OCI-LY7 (cell line): Measurements from ENCODE around the gene CAPN10. TPM values are rescaled to one million over a fixed set of nuclear protein-coding genes. Genes with fewer than 3 reads are reported as not detected.

Experiments
- BruUV-seq: library from RNA; stranded (reverse); fragments of 400-500 nt; replicated peaks from 2 replicates; lab custom pipeline; 2021; lab: Mats Ljungman, UMichigan
- CTCF ChIA-PET: fragments of 300-600 bp; sonication (Branson Sonifier 250); formaldehyde crosslinking; loops from one replicate; lab custom pipeline; 2022; ENCODE audit warnings: antibody characterized with exemption; ENCODE audit not compliant: unreplicated experiment; lab: Charles Lee
- POLR2A ChIA-PET: fragments of 300-600 bp; sonication (Branson Sonifier 250); formaldehyde crosslinking; loops from one replicate; lab custom pipeline; 2022; ENCODE audit warnings: antibody characterized with exemption; lab: Charles Lee
- DNase-seq: peaks from one replicate; pipeline ENCODE4 v3.0.0-alpha.2; 2015; ENCODE audit warnings: low spot score
- H2AFZ ChIP-seq: fragments of 200-600 bp; sonication (generic), shearing (Covaris generic); 2 replicates; pipeline ENCODE4 v1.6.1; 2014; ENCODE audit warnings: mild to moderate bottlenecking, antibody characterized with exemption, low read length, moderate library complexity
- H3K27ac ChIP-seq: fragments of 200-600 bp; sonication (generic); 2 replicates; pipeline ENCODE4 v1.5.1; 2014; ENCODE audit warnings: mixed run types, low read depth, mild to moderate bottlenecking, moderate library complexity, low read length, inconsistent platforms; ENCODE audit not compliant: poor library complexity, severe bottlenecking
- H3K36me3 ChIP-seq: fragments of 200-600 bp; sonication (generic); 2 replicates; pipeline ENCODE4 v1.6.1; 2014; ENCODE audit warnings: mild to moderate bottlenecking, antibody characterized with exemption, low read length, moderate library complexity, mixed read lengths; ENCODE audit not compliant: insufficient read depth
- H3K4me1 ChIP-seq: fragments of 200-600 bp; sonication (generic); 2 replicates; pipeline ENCODE4 v1.5.1; 2014; ENCODE audit warnings: mild to moderate bottlenecking, low read length; ENCODE audit not compliant: insufficient read depth, poor library complexity, severe bottlenecking
- H3K4me2 ChIP-seq: fragments of 200-600 bp; sonication (generic); 2 replicates; pipeline ENCODE4 v1.6.1; 2014; ENCODE audit warnings: mild to moderate bottlenecking, low read length
- H3K4me3 ChIP-seq: fragments of 200-600 bp; sonication (generic); 2 replicates; pipeline ENCODE4 v1.5.1; 2014; ENCODE audit warnings: mild to moderate bottlenecking, low read depth, low read length; ENCODE audit not compliant: poor library complexity, severe bottlenecking
- H3K79me2 ChIP-seq: fragments of 200-600 bp; sonication (generic); 2 replicates; pipeline ENCODE4 v1.6.1; 2016; ENCODE audit warnings: low read depth, mild to moderate bottlenecking, low read length, moderate library complexity, mixed read lengths; ENCODE audit not compliant: insufficient read depth
- H3K9me2 ChIP-seq: fragments of 200-600 bp; sonication (generic); 2 replicates; pipeline ENCODE4 v1.6.1; 2016; ENCODE audit warnings: mild to moderate bottlenecking, low read length, mixed read lengths; ENCODE audit not compliant: insufficient read depth
- H3K9me3 ChIP-seq: fragments of 200-600 bp; sonication (generic); 2 replicates; pipeline ENCODE4 v1.6.1; 2014; ENCODE audit warnings: mild to moderate bottlenecking, mixed run types, low read length, mixed read lengths
- H4K20me1 ChIP-seq: fragments of 200-600 bp; sonication (generic); 2 replicates; pipeline ENCODE4 v1.6.1; 2014; ENCODE audit warnings: mild to moderate bottlenecking, antibody characterized with exemption, low read length, moderate library complexity, mixed read lengths; ENCODE audit not compliant: insufficient read depth
- EZH2phosphoT487 ChIP-seq: fragments of 200-600 bp; sonication (generic); IDR thresholded peaks from 2 replicates; pipeline ENCODE4 v1.6.1; 2018; ENCODE audit warnings: low read depth, borderline replicate concordance, mild to moderate bottlenecking, mixed run types, antibody characterized with exemption, low read length, moderate library complexity, mixed read lengths
- intact Hi-C: fragments of 100-400 bp; cut with micrococcal nuclease; formaldehyde crosslinking; loops from one replicate; pipeline ENCODE4 v1.10.0; 2022; ENCODE audit not compliant: unreplicated experiment
- total RNA-seq, 2 experiments: library from RNA; depleted of rRNA in 1 of 2; stranded (reverse); fragments of >200 nt in 1 of 2; shearing (Covaris generic) in 1 of 2; gene quantifications; 2 replicates each; pipeline ENCODE4 v1.2.3, GENCODE V29; 2014 to 2022
- TF ChIP-seq, protein P1 (sequence below): fragments of 200-600 bp; sonication (generic); conservative IDR thresholded peaks from 2 replicates; pipeline ENCODE4 v1.5.1; 2014; ENCODE audit warnings: mild to moderate bottlenecking, antibody characterized with exemption, low read length, moderate library complexity, mixed read lengths

Gene CAPN10
- total RNA-seq, 2 experiments from 2014 or later = 70.6 to 78.1 TPM

DNA sequence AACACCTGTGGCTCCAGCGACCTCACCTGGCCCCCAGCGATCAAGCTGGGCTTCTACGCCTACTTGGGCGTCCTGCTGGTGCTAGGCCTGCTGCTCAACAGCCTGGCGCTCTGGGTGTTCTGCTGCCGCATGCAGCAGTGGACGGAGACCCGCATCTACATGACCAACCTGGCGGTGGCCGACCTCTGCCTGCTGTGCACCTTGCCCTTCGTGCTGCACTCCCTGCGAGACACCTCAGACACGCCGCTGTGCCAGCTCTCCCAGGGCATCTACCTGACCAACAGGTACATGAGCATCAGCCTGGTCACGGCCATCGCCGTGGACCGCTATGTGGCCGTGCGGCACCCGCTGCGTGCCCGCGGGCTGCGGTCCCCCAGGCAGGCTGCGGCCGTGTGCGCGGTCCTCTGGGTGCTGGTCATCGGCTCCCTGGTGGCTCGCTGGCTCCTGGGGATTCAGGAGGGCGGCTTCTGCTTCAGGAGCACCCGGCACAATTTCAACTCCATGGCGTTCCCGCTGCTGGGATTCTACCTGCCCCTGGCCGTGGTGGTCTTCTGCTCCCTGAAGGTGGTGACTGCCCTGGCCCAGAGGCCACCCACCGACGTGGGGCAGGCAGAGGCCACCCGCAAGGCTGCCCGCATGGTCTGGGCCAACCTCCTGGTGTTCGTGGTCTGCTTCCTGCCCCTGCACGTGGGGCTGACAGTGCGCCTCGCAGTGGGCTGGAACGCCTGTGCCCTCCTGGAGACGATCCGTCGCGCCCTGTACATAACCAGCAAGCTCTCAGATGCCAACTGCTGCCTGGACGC, 43.6 kb downstream of the CAPN10 start:
- H2AFZ ChIP-seq = no peak overlapping the region
- BruUV-seq = no TSS peak
- DNase-seq = no peak
- H3K79me2 ChIP-seq = no peaks in the 10 kb centered on the region
- H3K36me3 ChIP-seq = no peaks in the 10 kb centered on the region
- no peak overlapping the region for H3K27ac ChIP-seq
- H3K9me2 ChIP-seq = no peaks in the 10 kb centered on the region
- no peaks in the 10 kb centered on the region for H4K20me1 ChIP-seq
- TF ChIP-seq, protein P1, sequence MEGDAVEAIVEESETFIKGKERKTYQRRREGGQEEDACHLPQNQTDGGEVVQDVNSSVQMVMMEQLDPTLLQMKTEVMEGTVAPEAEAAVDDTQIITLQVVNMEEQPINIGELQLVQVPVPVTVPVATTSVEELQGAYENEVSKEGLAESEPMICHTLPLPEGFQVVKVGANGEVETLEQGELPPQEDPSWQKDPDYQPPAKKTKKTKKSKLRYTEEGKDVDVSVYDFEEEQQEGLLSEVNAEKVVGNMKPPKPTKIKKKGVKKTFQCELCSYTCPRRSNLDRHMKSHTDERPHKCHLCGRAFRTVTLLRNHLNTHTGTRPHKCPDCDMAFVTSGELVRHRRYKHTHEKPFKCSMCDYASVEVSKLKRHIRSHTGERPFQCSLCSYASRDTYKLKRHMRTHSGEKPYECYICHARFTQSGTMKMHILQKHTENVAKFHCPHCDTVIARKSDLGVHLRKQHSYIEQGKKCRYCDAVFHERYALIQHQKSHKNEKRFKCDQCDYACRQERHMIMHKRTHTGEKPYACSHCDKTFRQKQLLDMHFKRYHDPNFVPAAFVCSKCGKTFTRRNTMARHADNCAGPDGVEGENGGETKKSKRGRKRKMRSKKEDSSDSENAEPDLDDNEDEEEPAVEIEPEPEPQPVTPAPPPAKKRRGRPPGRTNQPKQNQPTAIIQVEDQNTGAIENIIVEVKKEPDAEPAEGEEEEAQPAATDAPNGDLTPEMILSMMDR = no peak
- intact Hi-C loops = no loop called here
- no peaks in the 10 kb centered on the region for H3K4me1 ChIP-seq
- ChIA-PET CTCF (no interaction called here), POLR2A (no interaction called here)
- no peak overlapping the region for H3K4me3 ChIP-seq
- H3K4me2 ChIP-seq = no peak overlapping the region
- peaks cover 9% of the 10 kb centered on the region; the same call in 1 of the 2 replicates for H3K9me3 ChIP-seq

DNA sequence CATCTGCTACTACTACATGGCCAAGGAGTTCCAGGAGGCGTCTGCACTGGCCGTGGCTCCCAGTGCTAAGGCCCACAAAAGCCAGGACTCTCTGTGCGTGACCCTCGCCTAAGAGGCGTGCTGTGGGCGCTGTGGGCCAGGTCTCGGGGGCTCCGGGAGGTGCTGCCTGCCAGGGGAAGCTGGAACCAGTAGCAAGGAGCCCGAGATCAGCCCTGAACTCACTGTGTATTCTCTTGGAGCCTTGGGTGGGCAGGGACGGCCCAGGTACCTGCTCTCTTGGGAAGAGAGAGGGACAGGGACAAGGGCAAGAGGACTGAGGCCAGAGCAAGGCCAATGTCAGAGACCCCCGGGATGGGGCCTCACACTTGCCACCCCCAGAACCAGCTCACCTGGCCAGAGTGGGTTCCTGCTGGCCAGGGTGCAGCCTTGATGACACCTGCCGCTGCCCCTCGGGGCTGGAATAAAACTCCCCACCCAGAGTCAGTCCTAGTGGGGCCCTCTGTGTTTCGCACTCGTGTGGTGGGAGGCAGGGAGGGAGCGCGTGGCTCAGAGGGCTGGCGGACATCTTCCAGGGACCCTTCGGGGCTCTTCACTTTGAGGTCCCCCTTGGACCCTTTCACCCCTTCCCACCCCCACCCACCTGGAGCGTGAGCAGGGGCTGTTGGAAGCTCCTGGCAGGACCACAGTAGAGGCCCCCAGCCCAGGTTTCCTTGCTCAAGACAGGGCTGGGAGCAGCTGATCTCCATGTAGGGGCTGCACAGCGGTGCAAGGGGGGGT, 44.4 kb downstream of the CAPN10 start:
- BruUV-seq = no TSS peak
- no peak overlapping the region for H3K27ac ChIP-seq
- H3K4me1 ChIP-seq = no peaks in the 10 kb centered on the region
- no peak overlapping the region for H3K4me3 ChIP-seq
- TF ChIP-seq, protein P1 = no peak
- TF ChIP-seq EZH2phosphoT487 = no peak
- H3K9me2 ChIP-seq = no peaks in the 10 kb centered on the region
- H3K79me2 ChIP-seq = no peaks in the 10 kb centered on the region
- ChIA-PET POLR2A (no interaction called here), CTCF (no interaction called here)
- DNase-seq = no peak
- no peaks in the 10 kb centered on the region for H3K36me3 ChIP-seq
- H2AFZ ChIP-seq = no peak overlapping the region
- no peaks in the 10 kb centered on the region for H4K20me1 ChIP-seq
- intact Hi-C loops = no loop called here
- peaks cover 9% of the 10 kb centered on the region; the same call in 1 of the 2 replicates for H3K9me3 ChIP-seq
- no peak overlapping the region for H3K4me2 ChIP-seq
